CD4-positive, alpha-beta T cell treated with Interleukin-12 subunit alpha and Interleukin-12 subunit beta, for 1 hour (primary cell): ENCODE data around the gene SGCD.

Experiments used
- DNase-seq: peaks from one replicate; pipeline ENCODE4 v3.0.0-alpha.2; 2020

SGCD gene

GRCh38 chr5:156523607-156524006, 196.6 kb downstream of the SGCD start:
- DNase-seq, result no peak

GRCh38 chr5:156526081-156526925, 199.3 kb downstream of the SGCD start:
- DNase-seq, result no peak

- no peak for DNase-seq
Measured at GRCh38 chr5:156527611-156528010, 200.6 kb downstream of the SGCD start.

GRCh38 chr5:156528673-156529072, 201.7 kb downstream of the SGCD start:
- no peak for DNase-seq

GRCh38 chr5:156529892-156530291, 202.9 kb downstream of the SGCD start:
- DNase-seq, result no peak

- DNase-seq, result no peak
Measured at GRCh38 chr5:156531199-156531598, 204.2 kb downstream of the SGCD start.

GRCh38 chr5:156532921-156533320, 206.0 kb downstream of the SGCD start:
- no peak for DNase-seq

- no peak for DNase-seq
Measured at GRCh38 chr5:156534085-156534484, 207.1 kb downstream of the SGCD start.

GRCh38 chr5:156534906-156535485, 208.0 kb downstream of the SGCD start:
- DNase-seq, result no peak

- DNase-seq, result no peak
Measured at GRCh38 chr5:156540491-156540890, 213.5 kb downstream of the SGCD start.

- no peak for DNase-seq
Measured at GRCh38 chr5:156541582-156541981, 214.6 kb downstream of the SGCD start.

GRCh38 chr5:156543348-156544145, 216.6 kb downstream of the SGCD start:
- DNase-seq, result no peak

- DNase-seq, result no peak
Measured at GRCh38 chr5:156552855-156553358, 225.9 kb downstream of the SGCD start.

GRCh38 chr5:156556666-156557406, 229.9 kb downstream of the SGCD start:
- no peak for DNase-seq

- no peak for DNase-seq
Measured at GRCh38 chr5:156560002-156560401, 233.0 kb downstream of the SGCD start.

GRCh38 chr5:156561651-156562050, 234.7 kb downstream of the SGCD start:
- DNase-seq, result no peak

- no peak for DNase-seq
Measured at GRCh38 chr5:156570615-156571014, 243.7 kb downstream of the SGCD start.

- DNase-seq, result no peak
Measured at GRCh38 chr5:156581725-156582124, 254.8 kb downstream of the SGCD start.

GRCh38 chr5:156582193-156582598, 255.2 kb downstream of the SGCD start:
- no peak for DNase-seq

- DNase-seq, result no peak
Measured at GRCh38 chr5:156584871-156585270, 257.9 kb downstream of the SGCD start.

GRCh38 chr5:156585999-156586398, 259.0 kb downstream of the SGCD start:
- DNase-seq, result no peak

- no peak for DNase-seq
Measured at GRCh38 chr5:156587012-156587411, 260.0 kb downstream of the SGCD start.

GRCh38 chr5:156588306-156588705, 261.3 kb downstream of the SGCD start:
- DNase-seq, result no peak
